Brain microvascular endothelial cell (primary cell): ENCODE measurements around the gene MISFA.
A peak's percentile ranks its signal among the peaks of the same experiment; 100 is the strongest.

ENCODE experiments used
- DNase-seq: peaks from one replicate; pipeline ENCODE4 v3.0.0-alpha.2; 2020
- H3K27ac ChIP-seq: fragments of 250-450 bp; sonication (Bioruptor Pico); 2 replicates; pipeline ENCODE4 v1.5.1; 2020; ENCODE audit warnings: mild to moderate bottlenecking, moderate library complexity
- H3K27me3 ChIP-seq: fragments of 250-450 bp; sonication (Bioruptor Pico); replicated peaks from 2 replicates; pipeline ENCODE4 v1.5.1; 2020; ENCODE audit warnings: mild to moderate bottlenecking
- H3K36me3 ChIP-seq: fragments of 250-450 bp; sonication (Bioruptor Pico); replicated peaks from 2 replicates; pipeline ENCODE4 v1.5.1; 2020; ENCODE audit warnings: mild to moderate bottlenecking
- H3K4me3 ChIP-seq: 2 replicates; pipeline ENCODE4 v1.5.1; 2011; ENCODE audit warnings: low read depth, mild to moderate bottlenecking, control low read depth, low read length, moderate library complexity
- in situ Hi-C: cut with HindIII; loops from 2 replicates; pipeline ENCODE4 v1.10.0; 2017; ENCODE audit warnings: low sequenced_read_pairs, low pct_ligation_motif_present
- TF ChIP-seq, protein P1 (sequence below): IDR thresholded peaks from 2 replicates; pipeline ENCODE4 v1.5.1; 2011; ENCODE audit warnings: low read depth, mild to moderate bottlenecking, moderate library complexity, low read length, control low read depth, inconsistent platforms; ENCODE audit errors: missing control alignments

MISFA gene

DNA sequence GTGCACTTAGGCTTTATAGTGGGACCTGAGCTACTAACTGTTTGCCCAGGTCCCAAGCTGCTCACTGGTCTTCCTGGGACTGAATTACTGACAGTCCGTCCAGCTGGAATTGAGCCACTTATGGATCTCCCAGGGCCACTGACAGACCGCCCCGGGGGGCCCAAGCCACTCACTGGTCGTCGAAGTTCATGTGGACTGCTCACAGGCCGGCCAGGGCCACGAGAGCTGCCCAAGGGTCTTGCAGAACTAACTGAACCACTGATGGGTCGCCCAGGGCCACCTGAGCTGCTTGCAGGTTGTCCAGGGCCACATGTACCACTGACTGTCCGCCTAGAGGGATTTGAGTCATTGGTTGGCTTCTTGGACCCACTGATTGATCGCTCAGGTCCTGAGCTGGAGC lies 15.1 kb downstream of the MISFA start:
- Histone ChIP-seq H3K4me3 (no peak overlapping the region), H3K36me3 (peaks cover 34% of the 10 kb centered on the region), H3K27me3 (no peaks in the 10 kb centered on the region), H3K27ac (no peak overlapping the region)
- TF ChIP-seq, protein P1, sequence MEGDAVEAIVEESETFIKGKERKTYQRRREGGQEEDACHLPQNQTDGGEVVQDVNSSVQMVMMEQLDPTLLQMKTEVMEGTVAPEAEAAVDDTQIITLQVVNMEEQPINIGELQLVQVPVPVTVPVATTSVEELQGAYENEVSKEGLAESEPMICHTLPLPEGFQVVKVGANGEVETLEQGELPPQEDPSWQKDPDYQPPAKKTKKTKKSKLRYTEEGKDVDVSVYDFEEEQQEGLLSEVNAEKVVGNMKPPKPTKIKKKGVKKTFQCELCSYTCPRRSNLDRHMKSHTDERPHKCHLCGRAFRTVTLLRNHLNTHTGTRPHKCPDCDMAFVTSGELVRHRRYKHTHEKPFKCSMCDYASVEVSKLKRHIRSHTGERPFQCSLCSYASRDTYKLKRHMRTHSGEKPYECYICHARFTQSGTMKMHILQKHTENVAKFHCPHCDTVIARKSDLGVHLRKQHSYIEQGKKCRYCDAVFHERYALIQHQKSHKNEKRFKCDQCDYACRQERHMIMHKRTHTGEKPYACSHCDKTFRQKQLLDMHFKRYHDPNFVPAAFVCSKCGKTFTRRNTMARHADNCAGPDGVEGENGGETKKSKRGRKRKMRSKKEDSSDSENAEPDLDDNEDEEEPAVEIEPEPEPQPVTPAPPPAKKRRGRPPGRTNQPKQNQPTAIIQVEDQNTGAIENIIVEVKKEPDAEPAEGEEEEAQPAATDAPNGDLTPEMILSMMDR, result no peak
- DNase-seq, result no peak
- in situ Hi-C loops, result no loop called here

DNA sequence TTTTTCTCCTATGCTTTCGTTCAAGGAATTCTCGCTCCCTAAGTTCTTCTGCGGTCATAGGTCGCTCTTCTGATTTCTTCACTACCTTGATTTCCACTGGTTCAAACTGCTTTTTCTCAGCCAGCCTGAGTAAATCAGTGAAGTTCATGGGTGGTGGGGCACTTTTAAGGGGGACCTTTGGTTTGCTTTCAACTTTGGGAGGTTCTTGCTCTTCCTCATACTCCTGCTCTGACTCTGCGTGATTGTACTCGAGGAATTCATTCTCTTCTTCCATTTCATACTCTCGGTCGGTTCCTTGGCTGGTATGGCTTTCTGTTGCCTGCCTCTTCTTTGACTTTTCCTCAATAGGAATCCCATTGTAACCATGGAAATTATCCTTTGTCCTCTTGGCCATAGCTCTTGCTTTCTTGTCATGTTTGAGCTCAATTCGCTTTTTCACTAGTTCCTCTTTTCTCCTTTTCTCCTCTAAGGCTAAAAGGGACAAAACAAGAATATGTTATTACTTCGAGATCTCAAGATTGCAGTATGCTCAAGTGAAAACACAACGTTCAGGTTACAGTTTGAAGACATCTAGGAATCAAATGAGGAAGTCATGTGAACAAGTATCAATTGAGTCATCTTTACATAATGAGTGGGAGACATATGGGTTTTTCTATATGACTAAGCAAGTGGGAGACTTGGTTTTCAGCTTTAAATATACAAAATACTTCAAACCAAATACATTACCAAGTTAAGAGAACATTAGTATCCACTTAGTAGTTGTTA lies 16.2 kb downstream of the MISFA start:
- in situ Hi-C loops, result no loop called here
- no peak for DNase-seq
- Histone ChIP-seq H3K27ac (peak overlapping the region; percentile 4), H3K27me3 (no peaks in the 10 kb centered on the region), H3K36me3 (peaks cover 28% of the 10 kb centered on the region), H3K4me3 (no peak overlapping the region)
- TF ChIP-seq, protein P1, result no peak

DNA sequence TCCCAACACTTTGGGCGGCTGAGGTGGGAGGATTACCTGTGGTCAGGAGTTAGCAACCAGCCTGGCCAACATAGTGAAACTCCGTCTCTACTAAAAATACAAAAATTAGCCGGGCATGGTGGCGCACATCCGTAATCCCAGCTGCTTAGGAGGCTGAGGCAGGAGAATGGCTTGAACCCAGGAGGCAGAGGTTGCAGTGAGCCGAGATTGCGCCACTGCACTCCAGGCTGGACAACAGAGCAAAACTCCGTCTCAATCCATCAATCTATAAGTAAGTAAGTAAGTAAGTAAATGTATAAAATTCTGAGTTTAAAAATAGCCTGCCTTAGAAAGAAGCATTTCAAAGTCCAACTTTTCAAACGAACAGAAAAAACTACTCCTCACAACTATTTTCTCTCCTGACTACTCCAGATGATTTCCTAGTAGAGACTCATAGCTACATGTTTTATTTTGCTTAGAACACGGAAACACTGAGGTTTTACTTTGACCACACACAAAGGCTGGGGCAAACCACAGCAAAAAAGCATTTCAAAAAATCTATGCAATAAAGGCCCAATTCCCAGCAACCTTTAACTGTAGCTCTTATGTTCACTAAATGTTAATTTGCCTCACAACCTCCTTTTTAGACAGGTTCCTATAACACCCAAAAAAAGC lies 18.2 kb downstream of the MISFA start:
- H3K36me3 ChIP-seq, result peaks cover 21% of the 10 kb centered on the region
- peak; percentile 45 for DNase-seq
- H3K4me3 ChIP-seq, result no peak overlapping the region
- TF ChIP-seq, protein P1, result no peak
- no peaks in the 10 kb centered on the region for H3K27me3 ChIP-seq
- peak overlapping the region; percentile 29 for H3K27ac ChIP-seq
- in situ Hi-C loops, result no loop called here

DNA sequence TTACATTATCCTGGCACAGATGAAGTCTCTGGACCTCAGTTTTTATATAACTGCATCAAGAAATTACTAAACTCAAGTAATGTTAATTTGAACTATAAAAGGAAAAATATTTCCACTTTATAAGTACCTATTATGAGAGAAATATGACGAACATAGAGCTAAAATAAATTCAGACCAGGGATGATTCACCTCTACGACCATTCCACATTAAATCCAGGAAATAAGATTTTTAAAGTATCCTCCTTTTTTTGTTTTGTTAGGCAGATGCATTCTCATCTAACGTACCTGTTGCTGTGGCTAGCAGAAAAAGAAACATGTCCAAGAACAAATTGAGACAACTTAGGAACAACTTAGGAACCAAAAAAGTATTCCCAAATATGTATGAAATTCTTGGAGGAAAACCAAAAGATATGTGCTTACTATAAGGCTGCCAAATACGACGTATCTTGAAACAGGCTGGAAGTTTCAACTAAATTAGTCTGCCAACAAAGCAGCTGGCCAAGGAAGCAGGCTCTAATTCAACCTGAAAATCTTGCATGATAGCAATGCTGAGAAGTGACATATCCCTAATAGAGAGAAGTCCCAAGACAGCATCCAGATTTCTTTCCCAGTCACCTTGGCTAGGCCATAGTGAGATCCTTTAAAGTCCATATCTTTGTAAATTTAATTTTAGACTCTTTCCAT lies 18.9 kb downstream of the MISFA start:
- no peak overlapping the region for H3K4me3 ChIP-seq

DNA sequence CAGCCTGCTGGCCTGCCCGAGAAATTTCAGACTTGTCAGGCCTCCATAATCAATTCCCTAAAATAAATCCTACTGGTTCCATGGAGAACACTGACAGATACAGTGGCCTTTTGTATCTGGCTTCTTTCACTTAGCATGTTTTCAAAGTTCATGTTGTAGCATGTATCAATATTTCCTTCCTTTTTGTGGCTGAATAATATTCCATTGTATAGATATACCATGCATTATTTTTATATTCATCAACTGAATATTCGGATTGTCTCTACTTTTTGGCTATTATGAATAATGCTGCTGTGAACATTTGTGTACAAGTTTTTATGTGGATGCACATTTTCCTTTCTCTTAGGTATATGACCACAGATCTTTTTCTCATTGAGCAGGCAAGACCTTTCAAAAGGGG lies 24.1 kb downstream of the MISFA start:
- no peaks in the 10 kb centered on the region for H3K36me3 ChIP-seq
- no peak for DNase-seq
- TF ChIP-seq, protein P1, result no peak
- H3K27me3 ChIP-seq, result no peaks in the 10 kb centered on the region
- H3K27ac ChIP-seq, result no peak overlapping the region
- in situ Hi-C loops, result no loop called here
- no peak overlapping the region for H3K4me3 ChIP-seq

More for the DNA sequence above, 18.9 kb downstream of the MISFA start:
- Histone ChIP-seq H3K27me3 (no peaks in the 10 kb centered on the region), H3K36me3 (peaks cover 21% of the 10 kb centered on the region), H3K27ac (peak overlapping the region; percentile 29)
- in situ Hi-C loops, result no loop called here
- TF ChIP-seq, protein P1, result no peak
- peak; percentile 16 for DNase-seq
